SJSA1 (cell line): ENCODE data around the gene CCDC92. TPM values are rescaled to one million over a fixed set of nuclear protein-coding genes. Genes with fewer than 3 reads are reported as not detected.

Experiments used
- DNase-seq, 2 experiments: peaks; one replicate each; pipeline ENCODE4 v3.0.0-alpha.2; 2015 to 2020; ENCODE audit warnings: low spot score in 2 of 2, low read depth in 1 of 2
- H3K27ac ChIP-seq: fragments of 250-450 bp; sonication (Bioruptor Pico); 2 replicates; pipeline ENCODE4 v1.5.1; 2020; ENCODE audit warnings: mild to moderate bottlenecking, moderate library complexity
- H3K27me3 ChIP-seq: fragments of 250-450 bp; sonication (Bioruptor Pico); replicated peaks from 2 replicates; pipeline ENCODE4 v1.5.1; 2020; ENCODE audit warnings: mild to moderate bottlenecking, moderate library complexity
- H3K36me3 ChIP-seq: fragments of 250-450 bp; sonication (Bioruptor Pico); 2 replicates; pipeline ENCODE4 v1.5.1; 2020; ENCODE audit warnings: mild to moderate bottlenecking
- H3K4me1 ChIP-seq: fragments of 250-450 bp; sonication (Bioruptor Pico); replicated peaks from 2 replicates; pipeline ENCODE4 v1.6.1; 2021; ENCODE audit warnings: mild to moderate bottlenecking
- H3K4me3 ChIP-seq: fragments of 250-450 bp; sonication (Bioruptor Pico); 2 replicates; pipeline ENCODE4 v1.5.1; 2020; ENCODE audit warnings: mild to moderate bottlenecking
- H3K9me3 ChIP-seq: fragments of 250-450 bp; sonication (Bioruptor Pico); replicated peaks from 2 replicates; pipeline ENCODE4 v1.5.1; 2020; ENCODE audit warnings: mild to moderate bottlenecking
- total RNA-seq: library from RNA; depleted of rRNA; stranded (reverse); fragments of >200 nt; shearing (Covaris generic); gene quantifications from 2 replicates; pipeline ENCODE4 v1.2.3, GENCODE V29; 2014

CCDC92 gene
- total RNA-seq, 1 experiment from 2014 or later = 11.9 TPM

- Histone ChIP-seq H3K4me3 (no peak overlapping the region), H3K27me3 (no peaks in the 10 kb centered on the region), H3K4me1 (no peaks in the 10 kb centered on the region), H3K36me3 (peaks cover 13% of the 10 kb centered on the region; the same call in 1 of the 2 replicates), H3K9me3 (no peaks in the 10 kb centered on the region), H3K27ac (no peak overlapping the region)
- no peak for DNase-seq
Observed at GRCh38 chr12:124007826-124008570, 35.4 kb upstream of the CCDC92 start.

DNA sequence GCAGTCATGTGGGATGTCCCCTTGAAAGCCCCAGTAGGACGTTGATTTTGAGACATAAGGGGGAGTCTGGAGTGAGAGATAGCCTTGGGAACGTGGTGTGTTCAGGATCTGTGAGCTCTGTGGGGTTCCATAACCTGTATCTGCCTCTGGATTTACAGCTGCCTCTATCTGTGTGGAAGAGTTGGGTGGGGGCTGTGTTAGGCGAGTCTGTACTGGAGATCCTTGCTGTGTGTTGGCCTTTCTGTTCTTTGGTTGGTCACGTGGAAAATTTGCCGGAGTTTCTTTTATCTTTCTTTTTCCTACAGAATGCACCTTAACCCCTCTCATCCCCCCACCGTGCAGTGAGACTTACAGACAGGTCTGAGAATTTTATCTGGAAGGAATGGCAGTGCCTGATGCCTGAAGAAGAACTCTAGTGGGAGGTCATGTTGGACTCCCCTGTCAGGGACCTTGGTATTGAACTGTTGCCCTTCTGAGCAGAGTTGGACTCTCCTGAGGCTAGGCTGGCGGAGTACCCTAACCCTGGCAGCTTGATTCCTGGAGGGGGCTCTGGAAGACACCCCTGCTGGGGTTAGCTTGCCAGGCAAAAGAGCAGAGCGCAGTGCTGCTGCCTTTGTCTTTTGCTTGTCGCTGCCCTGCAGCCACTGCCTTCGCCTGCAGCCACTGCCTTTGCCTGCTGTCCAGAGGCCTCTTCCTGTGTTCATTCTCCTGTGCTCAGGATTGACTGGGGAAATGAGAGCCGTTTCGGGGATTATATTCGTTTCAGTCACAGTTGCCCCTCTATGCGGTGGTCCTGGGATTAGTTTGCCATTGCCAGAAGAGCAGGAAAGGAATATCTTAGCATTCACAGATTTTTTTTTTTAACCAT lies 34.4 kb upstream of the CCDC92 start:
- Histone ChIP-seq H3K27me3 (no peaks in the 10 kb centered on the region), H3K36me3 (peaks cover 9% of the 10 kb centered on the region; the same call in 1 of the 2 replicates), H3K4me1 (no peaks in the 10 kb centered on the region), H3K27ac (no peak overlapping the region), H3K9me3 (no peaks in the 10 kb centered on the region), H3K4me3 (no peak overlapping the region)
- DNase-seq = no peak

- no peak for DNase-seq
- Histone ChIP-seq H3K4me1 (no peaks in the 10 kb centered on the region), H3K36me3 (peaks cover 15% of the 10 kb centered on the region), H3K27ac (no peak overlapping the region), H3K4me3 (no peak overlapping the region), H3K9me3 (no peaks in the 10 kb centered on the region), H3K27me3 (no peaks in the 10 kb centered on the region)
Observed at GRCh38 chr12:124006085-124006845, 33.6 kb upstream of the CCDC92 start.

DNA sequence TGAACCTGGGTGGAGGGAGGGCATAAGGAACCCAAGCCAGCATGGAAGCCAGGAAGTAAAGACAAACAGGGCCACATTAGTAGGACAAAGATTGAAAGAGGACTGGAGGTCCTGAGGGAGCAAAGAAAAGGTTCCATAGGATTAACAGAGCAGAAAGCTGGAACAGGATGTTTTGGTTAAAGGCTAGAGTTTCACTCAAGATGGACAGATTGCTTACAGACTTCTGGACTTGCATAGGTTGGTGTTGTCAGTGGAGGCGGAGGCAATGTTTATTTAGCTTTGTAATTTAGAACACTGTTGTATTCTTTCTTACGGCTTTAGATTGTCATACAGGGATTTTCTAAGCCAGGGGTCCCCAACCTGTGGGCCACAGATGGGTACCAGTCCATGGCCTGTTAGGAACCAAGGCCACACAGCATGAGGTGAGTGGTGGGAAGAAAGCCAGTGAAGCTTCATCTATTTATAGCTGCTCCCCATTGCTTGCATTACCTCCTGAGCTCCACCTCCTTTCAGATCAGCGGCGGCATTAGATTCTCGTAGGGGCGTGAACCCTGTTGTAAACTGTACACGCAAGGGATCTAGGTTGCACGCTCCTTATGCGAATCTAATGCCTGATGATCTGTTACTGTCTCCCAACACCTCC lies 31.7 kb upstream of the CCDC92 start:
- no peaks in the 10 kb centered on the region for H3K9me3 ChIP-seq
- H3K4me3 ChIP-seq = no peak overlapping the region
- no peaks in the 10 kb centered on the region for H3K4me1 ChIP-seq
- DNase-seq = no peak
- H3K27ac ChIP-seq = no peak overlapping the region
- no peaks in the 10 kb centered on the region for H3K27me3 ChIP-seq
- peaks cover 20% of the 10 kb centered on the region for H3K36me3 ChIP-seq

GRCh38 chr12:124002654-124003053 lies 30.0 kb upstream of the CCDC92 start:
- Histone ChIP-seq H3K27me3 (no peaks in the 10 kb centered on the region), H3K9me3 (no peaks in the 10 kb centered on the region), H3K36me3 (peaks cover 25% of the 10 kb centered on the region), H3K4me1 (no peaks in the 10 kb centered on the region), H3K27ac (no peak overlapping the region), H3K4me3 (no peak overlapping the region)
- DNase-seq = no peak

DNA sequence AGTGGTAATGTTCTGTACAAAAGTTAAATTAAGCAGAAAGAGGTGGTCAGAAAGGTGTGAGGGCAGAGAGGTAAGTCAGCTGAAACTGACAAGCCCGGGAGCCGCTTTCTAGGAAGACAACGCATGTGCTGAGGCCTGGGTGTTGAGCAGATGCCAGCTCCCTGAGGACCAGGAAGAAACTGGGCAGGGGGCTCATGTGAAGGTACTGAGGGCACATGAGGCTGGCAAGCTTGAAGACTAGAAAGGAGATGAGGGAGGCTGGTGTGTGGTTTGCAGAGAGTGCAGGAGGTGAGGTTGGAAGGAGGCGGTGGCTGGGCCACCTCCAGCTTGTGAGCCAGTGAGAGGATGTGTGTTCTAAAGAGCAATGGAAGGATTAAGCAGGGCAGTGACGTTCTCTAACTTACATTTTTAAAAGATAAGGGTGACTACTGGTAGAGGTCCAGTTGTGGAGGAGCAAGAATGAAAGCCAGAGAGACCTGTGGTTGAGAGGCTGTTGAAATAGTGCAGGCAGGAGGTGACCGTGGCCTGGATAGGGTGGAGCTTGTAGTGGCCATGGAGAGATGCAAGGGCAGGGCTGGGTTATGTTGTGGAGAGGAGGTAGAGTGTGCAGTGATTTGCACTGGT lies 29.5 kb upstream of the CCDC92 start:
- Histone ChIP-seq H3K9me3 (no peaks in the 10 kb centered on the region), H3K4me3 (no peak overlapping the region), H3K27ac (no peak overlapping the region), H3K27me3 (no peaks in the 10 kb centered on the region), H3K36me3 (peaks cover 25% of the 10 kb centered on the region), H3K4me1 (no peaks in the 10 kb centered on the region)
- DNase-seq = no peak

DNA sequence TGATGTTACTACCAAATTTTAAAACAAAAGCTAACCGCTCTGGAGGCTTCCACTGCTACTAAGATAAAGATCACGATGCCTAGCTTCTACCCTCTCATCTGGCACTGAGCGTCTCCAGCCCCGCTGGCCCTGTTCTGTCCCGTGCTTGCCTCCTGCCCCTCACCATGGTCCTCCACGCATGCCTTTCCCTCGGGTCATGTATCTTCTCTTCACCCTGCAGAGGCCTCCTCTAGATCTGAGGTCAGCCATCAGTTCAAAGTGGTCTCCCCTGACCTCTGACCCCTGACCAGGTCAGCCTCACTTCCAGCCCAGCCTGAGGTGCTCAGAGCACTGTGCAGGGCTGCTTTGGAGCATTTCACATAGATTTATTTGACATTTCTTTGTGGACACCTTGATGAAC lies 28.7 kb upstream of the CCDC92 start:
- H3K27ac ChIP-seq = no peak overlapping the region

GRCh38 chr12:124000111-124000510 lies 27.5 kb upstream of the CCDC92 start:
- H3K27ac ChIP-seq = no peak overlapping the region
- H3K27me3 ChIP-seq = no peaks in the 10 kb centered on the region
- no peak for DNase-seq
- peaks cover 20% of the 10 kb centered on the region for H3K36me3 ChIP-seq
- no peaks in the 10 kb centered on the region for H3K9me3 ChIP-seq
- H3K4me3 ChIP-seq = no peak overlapping the region
- peaks cover 3% of the 10 kb centered on the region; the same call in 1 of the 2 replicates for H3K4me1 ChIP-seq

More for the DNA sequence above, 28.7 kb upstream of the CCDC92 start:
- no peak overlapping the region for H3K4me3 ChIP-seq
- peaks cover 25% of the 10 kb centered on the region for H3K36me3 ChIP-seq
- DNase-seq = no peak
- H3K4me1 ChIP-seq = no peaks in the 10 kb centered on the region
- no peaks in the 10 kb centered on the region for H3K27me3 ChIP-seq
- H3K9me3 ChIP-seq = no peaks in the 10 kb centered on the region

DNA sequence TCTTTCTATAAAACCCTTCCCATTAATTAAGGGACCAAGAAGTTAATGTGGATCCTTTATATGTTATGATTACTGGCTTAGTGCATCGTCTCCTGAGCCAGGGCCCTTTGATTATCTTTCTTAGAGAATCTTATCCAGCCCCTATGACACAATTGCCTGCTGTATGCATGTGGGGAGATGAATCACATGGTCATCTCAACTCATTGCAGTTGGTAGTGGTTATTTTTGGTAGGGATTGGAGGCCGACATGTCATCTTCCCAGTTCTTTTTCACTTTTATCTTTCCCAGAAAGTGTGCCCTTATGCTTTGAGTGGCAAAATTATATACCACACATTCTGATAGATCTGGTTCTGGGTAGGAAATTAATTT lies 26.3 kb upstream of the CCDC92 start:
- no peak for DNase-seq
- Histone ChIP-seq H3K27me3 (no peaks in the 10 kb centered on the region), H3K4me1 (peaks cover 8% of the 10 kb centered on the region; the same call in 1 of the 2 replicates), H3K27ac (no peak overlapping the region), H3K36me3 (peaks cover 20% of the 10 kb centered on the region), H3K4me3 (no peak overlapping the region), H3K9me3 (no peaks in the 10 kb centered on the region)

DNA sequence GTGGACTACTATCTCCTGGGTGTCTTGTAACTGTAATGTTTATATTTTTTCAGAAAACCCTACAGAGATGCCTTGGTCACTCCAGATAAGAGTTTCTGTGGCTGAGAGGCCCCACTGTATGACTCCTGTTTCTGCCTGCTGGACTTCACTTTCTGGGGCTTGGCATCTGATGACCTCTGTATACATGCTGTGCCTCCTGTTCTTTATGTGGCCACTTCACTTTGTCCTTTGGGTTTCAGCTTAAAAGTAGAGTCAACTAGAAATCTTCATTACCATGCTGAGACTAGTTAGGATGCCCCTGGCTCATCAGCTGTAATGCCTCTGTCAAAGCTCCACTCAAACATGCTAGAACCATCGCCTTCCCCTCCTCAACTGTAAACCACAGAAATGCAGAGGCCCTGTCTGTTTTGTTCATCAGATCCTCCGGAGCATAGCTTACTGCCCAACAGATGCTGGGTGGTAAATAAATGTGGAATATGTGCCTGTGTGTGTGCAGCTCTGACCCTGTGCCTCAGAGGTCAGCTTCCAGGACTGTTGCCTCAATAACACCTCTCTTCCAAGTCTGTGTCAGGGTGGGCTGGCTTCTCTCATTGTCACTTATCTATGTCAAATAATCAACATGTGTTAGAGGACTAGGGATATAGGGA lies 25.8 kb upstream of the CCDC92 start:
- no peak overlapping the region for H3K27ac ChIP-seq
- no peaks in the 10 kb centered on the region for H3K9me3 ChIP-seq
- DNase-seq = no peak
- H3K36me3 ChIP-seq = peaks cover 20% of the 10 kb centered on the region
- H3K4me3 ChIP-seq = no peak overlapping the region
- H3K4me1 ChIP-seq = peaks cover 8% of the 10 kb centered on the region; the same call in 1 of the 2 replicates
- no peaks in the 10 kb centered on the region for H3K27me3 ChIP-seq

DNA sequence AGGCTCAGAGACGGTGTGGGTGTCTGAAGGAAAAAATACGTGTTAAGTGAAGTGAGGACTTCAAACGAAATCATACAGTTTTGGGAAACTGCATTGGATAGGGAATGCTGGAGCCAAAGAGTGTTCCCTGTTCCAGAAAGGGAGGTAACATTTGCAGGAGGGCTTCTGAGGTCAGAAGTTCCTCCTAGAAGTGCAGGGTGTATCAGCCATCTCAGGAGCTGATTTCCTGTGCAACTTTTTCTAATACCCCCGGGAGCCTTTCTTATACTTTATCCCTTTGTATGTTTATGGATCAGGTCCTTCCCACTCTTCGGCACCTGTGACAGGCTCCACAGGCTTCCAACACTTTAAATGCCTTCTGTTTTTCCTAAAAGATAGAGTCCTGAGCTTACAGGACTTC lies 25.3 kb upstream of the CCDC92 start:
- H3K36me3 ChIP-seq = peaks cover 20% of the 10 kb centered on the region
- no peak for DNase-seq
- H3K4me3 ChIP-seq = no peak overlapping the region
- H3K4me1 ChIP-seq = peaks cover 8% of the 10 kb centered on the region; the same call in 1 of the 2 replicates
- H3K27me3 ChIP-seq = no peaks in the 10 kb centered on the region
- H3K27ac ChIP-seq = no peak overlapping the region
- no peaks in the 10 kb centered on the region for H3K9me3 ChIP-seq

DNA sequence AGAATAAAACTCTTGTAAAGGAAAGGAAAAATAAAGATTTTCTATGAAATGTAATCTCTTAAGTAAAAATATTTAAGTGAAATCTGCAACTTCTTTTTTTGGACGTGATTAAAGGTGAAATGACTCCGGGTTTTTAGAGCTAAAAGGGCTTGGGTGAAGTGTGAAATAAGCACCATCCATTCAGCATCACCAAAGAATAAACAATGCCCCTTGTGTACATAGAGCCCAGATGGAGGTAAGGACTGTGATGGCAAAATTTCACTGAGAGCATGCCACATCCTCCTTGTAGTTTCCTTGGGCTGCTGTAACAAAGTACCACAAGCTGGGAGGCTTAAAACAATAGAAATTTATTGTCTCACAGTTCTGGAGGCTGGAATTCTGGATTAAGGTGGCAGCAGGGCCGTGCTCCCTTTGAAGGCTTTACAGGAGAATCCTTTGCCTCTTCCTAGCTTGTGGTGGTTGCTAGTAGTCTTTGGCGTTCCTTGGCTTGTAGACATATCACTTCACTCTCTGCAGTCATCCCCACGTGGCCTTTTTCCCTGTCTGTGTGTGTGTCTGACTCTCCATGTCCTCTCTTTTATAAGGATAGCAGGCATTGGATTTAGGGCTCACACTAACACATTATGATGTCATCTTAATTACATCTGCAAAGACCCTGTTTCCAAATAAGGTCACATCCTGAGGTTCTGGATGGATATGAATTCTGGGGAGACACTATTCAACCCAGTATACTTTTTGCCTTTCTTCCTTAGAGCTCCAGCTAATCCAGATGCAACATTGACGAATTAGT lies 24.6 kb upstream of the CCDC92 start:
- H3K27ac ChIP-seq = no peak overlapping the region
- H3K4me3 ChIP-seq = no peak overlapping the region
- no peak for DNase-seq
- no peaks in the 10 kb centered on the region for H3K9me3 ChIP-seq
- H3K27me3 ChIP-seq = no peaks in the 10 kb centered on the region
- H3K4me1 ChIP-seq = peaks cover 8% of the 10 kb centered on the region; the same call in 1 of the 2 replicates
- H3K36me3 ChIP-seq = peaks cover 20% of the 10 kb centered on the region
